Peyer's patch (tissue), 4 donors: ENCODE measurements around the gene MTERF4. TPM values are rescaled to one million over a fixed set of nuclear protein-coding genes. Genes with fewer than 3 reads are reported as not detected.

Experiments used
- DNase-seq, 3 donors: peaks; one replicate each; pipeline ENCODE4 v3.0.0-alpha.2; 2017 to 2019
- H3K27ac ChIP-seq, 4 donors: fragments of 200-600 bp; sonication (generic); one replicate each; pipeline ENCODE4 v1.5.1; 2016 to 2019
- H3K27me3 ChIP-seq, 2 donors: fragments of 200-600 bp; sonication (generic); one replicate each; pipeline ENCODE4 v1.5.1; 2019
- H3K36me3 ChIP-seq, 3 donors: fragments of 200-600 bp; sonication (generic); one replicate each; pipeline ENCODE4 v1.5.1; 2016 to 2019
- H3K4me1 ChIP-seq, 4 donors: fragments of 200-600 bp; sonication (generic); one replicate each; pipeline ENCODE4 v1.5.1; 2016 to 2019
- H3K4me3 ChIP-seq, 4 donors: fragments of 200-600 bp; sonication (generic); 1 replicate in 3 of 4; 2 replicates in 1 of 4; pipeline ENCODE4 v1.5.1; 2016 to 2019; ENCODE audit warnings: mild to moderate bottlenecking in 1 of 4
- H3K9me3 ChIP-seq, 4 donors: fragments of 200-600 bp; sonication (generic); one replicate each; pipeline ENCODE4 v1.5.1; 2016 to 2019; ENCODE audit warnings: mild to moderate bottlenecking in 1 of 4
- POLR2A ChIP-seq, 2 donors: fragments of 450-650 bp; IDR thresholded peaks; one replicate each; pipeline ENCODE4 v1.5.1; 2017; ENCODE audit warnings: antibody characterized with exemption in 2 of 2, mild to moderate bottlenecking in 2 of 2, moderate library complexity in 2 of 2
- total RNA-seq, 4 donors: library from RNA; depleted of rRNA; stranded (reverse); fragments of >200 nt; gene quantifications; one replicate each; pipeline ENCODE4 v1.1.0, GENCODE V29; 2016
- TF ChIP-seq, protein P1 (sequence below), 6 experiments: fragments of 450-650 bp in 4 of 6; fragments of 200-600 bp in 2 of 6; sonication (generic) in 1 of 6; IDR thresholded peaks; one replicate each; pipeline ENCODE4 v1.5.1; 2017 to 2019; ENCODE audit warnings: antibody characterized with exemption in 6 of 6, mild to moderate bottlenecking in 3 of 6, moderate library complexity in 1 of 6

Gene MTERF4
- total RNA-seq, 4 donors from 2014 or later: 28.9 to 55.4 (median 47.9) TPM

DNA sequence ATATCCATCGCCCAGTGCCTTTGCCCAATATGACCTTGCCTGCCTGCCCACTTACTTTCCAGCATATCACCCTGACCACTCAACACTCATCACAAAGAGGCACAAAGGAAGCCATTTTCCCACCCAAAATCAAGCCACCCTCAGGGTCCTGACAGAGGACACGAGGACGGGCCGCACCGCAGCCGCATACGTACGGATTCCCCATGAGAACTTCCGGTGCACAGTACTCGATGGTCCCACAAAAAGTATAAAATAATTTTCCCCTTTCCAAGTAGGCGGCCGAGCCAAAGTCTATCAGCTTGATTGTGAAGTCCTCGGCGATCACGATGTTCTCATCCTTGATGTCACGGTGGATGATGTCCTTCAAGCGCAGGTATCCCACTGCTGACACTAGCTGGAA, 10.0 kb upstream of the MTERF4 start:
- peak overlapping the region in 2 of 4 donors; percentile 76 to 80 for H3K27ac ChIP-seq
- H3K4me3 ChIP-seq: no peak overlapping the region
- H3K4me1 ChIP-seq: peaks cover 0 to 7% (median 3%) of the 10 kb centered on the region in 4 donors
- no peaks in the 10 kb centered on the region for H3K27me3 ChIP-seq
- H3K9me3 ChIP-seq: no peaks in the 10 kb centered on the region
- TF ChIP-seq, protein P1, sequence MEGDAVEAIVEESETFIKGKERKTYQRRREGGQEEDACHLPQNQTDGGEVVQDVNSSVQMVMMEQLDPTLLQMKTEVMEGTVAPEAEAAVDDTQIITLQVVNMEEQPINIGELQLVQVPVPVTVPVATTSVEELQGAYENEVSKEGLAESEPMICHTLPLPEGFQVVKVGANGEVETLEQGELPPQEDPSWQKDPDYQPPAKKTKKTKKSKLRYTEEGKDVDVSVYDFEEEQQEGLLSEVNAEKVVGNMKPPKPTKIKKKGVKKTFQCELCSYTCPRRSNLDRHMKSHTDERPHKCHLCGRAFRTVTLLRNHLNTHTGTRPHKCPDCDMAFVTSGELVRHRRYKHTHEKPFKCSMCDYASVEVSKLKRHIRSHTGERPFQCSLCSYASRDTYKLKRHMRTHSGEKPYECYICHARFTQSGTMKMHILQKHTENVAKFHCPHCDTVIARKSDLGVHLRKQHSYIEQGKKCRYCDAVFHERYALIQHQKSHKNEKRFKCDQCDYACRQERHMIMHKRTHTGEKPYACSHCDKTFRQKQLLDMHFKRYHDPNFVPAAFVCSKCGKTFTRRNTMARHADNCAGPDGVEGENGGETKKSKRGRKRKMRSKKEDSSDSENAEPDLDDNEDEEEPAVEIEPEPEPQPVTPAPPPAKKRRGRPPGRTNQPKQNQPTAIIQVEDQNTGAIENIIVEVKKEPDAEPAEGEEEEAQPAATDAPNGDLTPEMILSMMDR (IDR thresholded peaks at IDR 0.05): no peak
- TF ChIP-seq POLR2A (IDR thresholded peaks at IDR 0.05): no peak
- peaks cover 0 to 3% (median 0%) of the 10 kb centered on the region in 3 donors for H3K36me3 ChIP-seq
- peak in 1 of 3 donors; percentile 39 for DNase-seq

DNA sequence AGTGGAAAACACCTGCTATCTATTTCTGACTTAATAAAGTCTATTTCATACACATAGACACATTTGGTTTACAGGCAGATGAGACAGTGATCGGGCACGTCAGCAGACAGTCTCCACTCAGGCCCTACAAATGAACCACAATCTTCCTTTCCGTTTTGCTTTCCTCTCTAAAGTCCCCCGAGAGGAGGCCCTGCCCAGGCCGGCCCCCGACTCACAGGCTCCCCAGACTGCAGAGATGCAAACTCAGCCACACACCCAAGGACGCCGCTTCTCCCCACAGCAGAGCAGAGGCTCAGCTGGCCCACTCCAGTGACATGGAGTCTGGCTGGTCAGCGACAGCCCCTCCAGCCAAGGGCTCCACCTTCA, 9.3 kb upstream of the MTERF4 start:
- peak overlapping the region in 1 of 4 donors; percentile 23 for H3K4me3 ChIP-seq
- peaks cover 0 to 7% (median 3%) of the 10 kb centered on the region in 4 donors for H3K4me1 ChIP-seq
- peak in 1 of 3 donors; percentile 53 for DNase-seq
- H3K27me3 ChIP-seq: no peaks in the 10 kb centered on the region
- no peaks in the 10 kb centered on the region for H3K9me3 ChIP-seq
- peak overlapping the region in 2 of 4 donors; percentile 76 to 80 for H3K27ac ChIP-seq
- peaks cover 0 to 3% (median 0%) of the 10 kb centered on the region in 3 donors for H3K36me3 ChIP-seq
- TF ChIP-seq, protein P1 (IDR thresholded peaks at IDR 0.05): no peak
- no peak for TF ChIP-seq POLR2A (IDR thresholded peaks at IDR 0.05)

DNA sequence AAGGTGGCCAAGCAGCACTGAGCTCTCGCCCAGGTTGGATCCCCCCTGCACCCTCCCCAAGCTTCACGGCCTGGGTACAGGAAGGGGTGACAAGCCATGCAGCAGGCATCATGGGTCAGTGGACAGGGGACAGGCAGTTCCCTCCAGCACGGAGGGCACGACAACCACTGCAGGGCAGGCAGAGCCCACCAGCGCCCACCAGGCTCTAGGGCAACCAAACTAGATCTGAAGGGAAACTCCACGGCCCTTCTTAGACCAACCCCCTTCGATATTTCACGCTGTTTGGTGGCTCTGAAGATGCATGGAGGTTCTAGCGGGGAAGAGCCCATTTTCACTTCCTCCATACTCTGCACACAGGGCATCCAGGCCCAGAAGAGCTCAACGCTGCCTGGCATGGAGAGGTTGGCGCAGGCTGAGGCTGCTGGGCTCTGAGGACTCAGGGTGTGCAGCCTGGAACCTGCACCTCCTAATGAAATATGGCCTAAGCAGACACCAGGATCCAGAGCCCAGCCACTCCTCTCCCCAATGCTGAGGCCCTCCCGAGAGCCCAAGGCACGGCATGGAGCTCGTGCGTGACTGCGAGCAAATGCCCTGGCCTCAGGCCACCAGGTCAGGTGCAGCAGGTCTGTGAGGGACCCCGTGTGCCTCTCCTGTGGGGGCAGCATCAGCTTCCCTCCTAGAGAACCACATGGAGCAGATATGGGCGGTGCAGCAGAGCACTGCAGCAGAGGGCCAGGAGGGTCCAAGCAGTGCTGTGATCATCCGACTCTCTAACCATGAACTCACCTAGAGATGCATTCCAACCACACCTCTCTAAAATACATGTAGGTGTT, 8.7 kb upstream of the MTERF4 start:
- DNase-seq: peak in 2 of 3 donors; percentile 56 to 57
- peak overlapping the region in 1 of 4 donors; percentile 23 for H3K4me3 ChIP-seq
- H3K27ac ChIP-seq: peak overlapping the region in 3 of 4 donors; percentile 17 to 80 (median 76)
- no peaks in the 10 kb centered on the region for H3K27me3 ChIP-seq
- peaks cover 0 to 3% (median 0%) of the 10 kb centered on the region in 3 donors for H3K36me3 ChIP-seq
- no peak for TF ChIP-seq POLR2A (IDR thresholded peaks at IDR 0.05)
- TF ChIP-seq, protein P1 (IDR thresholded peaks at IDR 0.05): no peak
- peaks cover 0 to 7% (median 3%) of the 10 kb centered on the region in 4 donors for H3K4me1 ChIP-seq
- no peaks in the 10 kb centered on the region for H3K9me3 ChIP-seq

DNA sequence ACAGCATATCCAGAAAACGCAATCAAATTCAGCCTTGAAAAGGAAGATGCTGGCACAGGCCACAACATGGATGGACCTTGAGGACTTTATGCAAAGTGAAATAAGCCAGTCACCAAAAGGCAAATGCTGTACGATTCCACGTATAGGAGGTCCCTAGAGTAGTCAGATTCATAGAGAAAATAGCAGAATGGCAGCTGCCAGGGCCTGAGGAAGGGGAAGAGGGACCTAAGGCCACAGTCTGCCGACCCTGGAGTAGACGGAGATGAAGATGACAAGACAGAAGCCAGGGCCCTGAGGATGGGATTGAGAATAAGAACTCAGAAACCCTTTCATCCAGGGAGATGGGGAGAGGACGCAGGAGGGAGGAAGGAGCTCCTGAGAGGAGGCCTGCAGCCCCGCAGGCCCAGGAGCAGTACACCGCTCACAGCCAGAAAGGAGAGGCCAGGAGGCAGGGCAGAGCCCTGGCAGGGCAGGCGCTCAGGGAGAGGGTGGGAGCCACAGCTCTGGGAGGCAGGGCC, 8.1 kb upstream of the MTERF4 start:
- Histone ChIP-seq H3K27ac (peak overlapping the region in 3 of 4 donors; percentile 17 to 80 (median 76)), H3K9me3 (no peaks in the 10 kb centered on the region), H3K36me3 (peaks cover 0 to 3% (median 0%) of the 10 kb centered on the region in 3 donors), H3K4me3 (peak overlapping the region in 1 of 4 donors; percentile 23), H3K4me1 (peaks cover 0 to 7% (median 3%) of the 10 kb centered on the region in 4 donors), H3K27me3 (no peaks in the 10 kb centered on the region)
- TF ChIP-seq POLR2A (IDR thresholded peaks at IDR 0.05): no peak
- TF ChIP-seq, protein P1 (IDR thresholded peaks at IDR 0.05): no peak
- DNase-seq: no peak

DNA sequence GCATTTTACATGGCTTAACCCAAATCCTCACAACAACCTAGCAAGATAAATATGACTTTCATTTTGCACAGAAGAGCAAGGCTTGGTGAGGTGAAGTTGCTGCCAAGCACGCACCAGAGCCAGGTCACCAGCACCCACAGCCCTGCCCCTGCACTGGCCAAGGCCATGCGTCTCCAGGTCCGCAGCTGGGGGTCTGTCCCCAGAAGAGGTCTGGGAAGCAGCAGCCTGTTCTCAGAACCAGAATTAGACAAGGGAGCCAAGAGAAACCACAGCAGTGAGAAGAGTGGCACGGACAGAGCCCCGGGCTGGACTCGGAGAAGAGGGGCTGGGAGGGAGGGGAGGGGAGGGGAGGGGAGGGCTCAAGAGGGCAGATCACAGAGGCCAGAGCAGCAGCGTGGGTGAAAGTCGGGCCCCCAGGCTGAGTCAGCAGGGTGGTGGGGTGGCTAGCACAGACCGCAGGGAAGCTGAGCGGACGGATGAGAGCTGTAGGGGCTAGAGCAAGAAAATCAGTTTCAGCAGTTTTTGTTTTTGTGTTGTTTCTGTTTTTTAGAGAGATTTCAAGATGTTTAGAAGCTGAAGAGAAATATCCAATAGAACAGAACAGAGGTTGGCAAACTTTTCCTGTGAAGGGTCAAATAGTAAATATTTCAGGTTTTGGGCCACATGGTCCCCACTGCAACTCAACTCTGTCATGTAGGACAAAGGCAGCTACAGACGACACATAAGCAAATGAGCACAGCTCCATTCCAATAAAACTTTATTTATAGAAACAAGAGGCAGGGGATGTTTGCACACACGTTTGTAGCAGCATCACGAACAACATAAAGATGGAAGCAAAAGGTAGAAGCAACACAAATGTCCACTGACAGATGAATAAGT, 7.4 kb upstream of the MTERF4 start:
- Histone ChIP-seq H3K4me1 (peaks cover 0 to 7% (median 3%) of the 10 kb centered on the region in 4 donors), H3K27me3 (no peaks in the 10 kb centered on the region), H3K9me3 (no peaks in the 10 kb centered on the region), H3K27ac (peak overlapping the region; percentile 70 to 80 (median 73)), H3K4me3 (peak overlapping the region in 1 of 4 donors; percentile 34), H3K36me3 (no peaks in the 10 kb centered on the region)
- peak in 1 of 3 donors; percentile 47 for DNase-seq
- no peak for TF ChIP-seq POLR2A (IDR thresholded peaks at IDR 0.05)
- TF ChIP-seq, protein P1 (IDR thresholded peaks at IDR 0.05): no peak
